ENCODE data around the gene TIGD1.

Gene TIGD1

DNA sequence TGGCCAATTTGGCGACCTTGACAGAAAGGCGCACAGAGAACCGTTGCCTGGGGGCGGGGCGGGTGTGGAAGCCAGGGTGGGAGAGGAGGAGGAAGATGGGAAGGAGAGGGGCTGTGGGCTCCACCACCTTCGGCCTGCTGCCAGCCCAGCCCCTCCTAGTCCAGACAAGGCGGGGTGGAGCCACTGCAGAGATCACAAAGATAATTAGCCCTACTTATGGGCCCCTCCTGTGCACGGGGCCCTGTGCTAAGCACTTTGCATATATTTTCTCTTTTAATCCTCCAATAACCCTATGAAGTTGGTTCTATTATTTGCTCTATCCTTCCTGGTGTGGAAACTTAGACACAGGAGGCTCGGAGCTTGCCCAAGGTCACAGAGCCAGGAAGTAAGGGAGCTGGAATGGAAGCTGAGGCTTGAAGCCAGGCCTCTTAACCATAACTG lies 49.0 kb downstream of the TIGD1 start:
- H3K4me3 ChIP-seq (ENCODE audit: low read length) = no peak overlapping the region
- H3K9ac ChIP-seq (ENCODE audit: low read length) = no peak overlapping the region
- H3K4me2 ChIP-seq (ENCODE audit: low read length) = no peak overlapping the region
- TF ChIP-seq EZH2phosphoT487 (IDR thresholded peaks at IDR 0.05; ENCODE audit: low read depth) (no peak), CTCF (IDR thresholded peaks at IDR 0.05; ENCODE audit: low read depth, low read length) (no peak)
- H3K36me3 ChIP-seq (replicated peaks; ENCODE audit: low read depth, low read length) = no peaks in the 10 kb centered on the region
- H3K27ac ChIP-seq (ENCODE audit: low read length) = no peak overlapping the region
- no peaks in the 10 kb centered on the region for H3K27me3 ChIP-seq (ENCODE audit: low read depth, low read length)
- H4K20me1 ChIP-seq (ENCODE audit: insufficient read depth, low read length) = no peaks in the 10 kb centered on the region
- H2AFZ ChIP-seq (ENCODE audit: low read depth, low read length) = no peak overlapping the region
- no peaks in the 10 kb centered on the region for H3K9me3 ChIP-seq (ENCODE audit: insufficient read depth, low read length)
- H3K79me2 ChIP-seq (ENCODE audit: low read length) = no peaks in the 10 kb centered on the region
- H3K4me1 ChIP-seq (ENCODE audit: low read length) = no peaks in the 10 kb centered on the region

GRCh38 chr2:232498452-232498851 lies 51.9 kb downstream of the TIGD1 start:
- Histone ChIP-seq H2AFZ (ENCODE audit: low read depth, low read length) (no peak overlapping the region), H3K4me2 (ENCODE audit: low read length) (no peak overlapping the region), H3K4me1 (ENCODE audit: low read length) (no peaks in the 10 kb centered on the region), H3K9ac (ENCODE audit: low read length) (no peak overlapping the region), H3K9me3 (ENCODE audit: insufficient read depth, low read length) (no peaks in the 10 kb centered on the region), H3K36me3 (replicated peaks; ENCODE audit: low read depth, low read length) (no peaks in the 10 kb centered on the region), H3K27me3 (ENCODE audit: low read depth, low read length) (no peaks in the 10 kb centered on the region), H3K79me2 (ENCODE audit: low read length) (no peaks in the 10 kb centered on the region), H3K4me3 (ENCODE audit: low read length) (no peak overlapping the region), H4K20me1 (ENCODE audit: insufficient read depth, low read length) (no peaks in the 10 kb centered on the region), H3K27ac (ENCODE audit: low read length) (no peak overlapping the region)
- TF ChIP-seq CTCF (IDR thresholded peaks at IDR 0.05; ENCODE audit: low read depth, low read length) = no peak
